ENCODE data around the gene PAX7. TPM values are rescaled to one million over a fixed set of nuclear protein-coding genes. Genes with fewer than 3 reads are reported as not detected.

The PAX7 gene
- total RNA-seq, 1 donor from 2014 or later = 0.05 TPM

GRCh38 chr1:18643154-18644012 lies 12.7 kb downstream of the PAX7 start:
- Histone ChIP-seq H2AFZ (ENCODE audit: low read depth, low read length) (no peak overlapping the region), H3K4me2 (ENCODE audit: low read length) (peak overlapping the region; percentile 26), H3K4me3 (ENCODE audit: insufficient read depth, low read depth, low read length) (no peak overlapping the region), H3K27me3 (ENCODE audit: insufficient read depth, low read length) (peaks cover 82% of the 10 kb centered on the region), H3K36me3 (ENCODE audit: insufficient read depth, low read length) (no peaks in the 10 kb centered on the region), H3K9ac (ENCODE audit: low read length) (no peak overlapping the region), H3K4me1 (ENCODE audit: insufficient read depth, low read length) (no peaks in the 10 kb centered on the region), H3K9me3 (ENCODE audit: insufficient read depth, low read depth, low read length) (no peaks in the 10 kb centered on the region), H3K27ac (ENCODE audit: low read depth, low read length) (no peak overlapping the region), H4K20me1 (ENCODE audit: insufficient read depth, low read length) (peaks cover 4% of the 10 kb centered on the region), H3K79me2 (ENCODE audit: insufficient read depth, low read length) (no peaks in the 10 kb centered on the region)
- H3K4me1 Mint-ChIP-seq (ENCODE audit: low read depth, unreplicated experiment) = peaks cover 2% of the 10 kb centered on the region
- FAIRE-seq (no peak), DNase-seq (ENCODE audit: low read depth) (no peak)
- H3K36me3 Mint-ChIP-seq (ENCODE audit: low read depth, unreplicated experiment) = no peaks in the 10 kb centered on the region
- TF ChIP-seq EZH2 (IDR thresholded peaks at IDR 0.05; ENCODE audit: insufficient read depth, low read length) = peak; percentile 86
- no peak for TF ChIP-seq CTCF (IDR thresholded peaks at IDR 0.05; ENCODE audit: insufficient read depth, low read depth, low read length)
- H3K27ac Mint-ChIP-seq (ENCODE audit: unreplicated experiment) = peak overlapping the region; percentile 66
- no peak overlapping the region for H3K4me3 Mint-ChIP-seq (ENCODE audit: unreplicated experiment)
- H3K9me3 Mint-ChIP-seq (ENCODE audit: unreplicated experiment) = peaks cover 8% of the 10 kb centered on the region
- H3K27me3 Mint-ChIP-seq (ENCODE audit: low read depth, unreplicated experiment) = peaks cover 81% of the 10 kb centered on the region

- no peaks in the 10 kb centered on the region for H3K4me1 ChIP-seq (ENCODE audit: insufficient read depth, low read length)
- H3K9me3 ChIP-seq (ENCODE audit: insufficient read depth, low read depth, low read length) = no peaks in the 10 kb centered on the region
- FAIRE-seq (no peak), DNase-seq (ENCODE audit: low read depth) (no peak)
- peak overlapping the region; percentile 26 for H3K4me2 ChIP-seq (ENCODE audit: low read length)
- H4K20me1 ChIP-seq (ENCODE audit: insufficient read depth, low read length) = no peaks in the 10 kb centered on the region
- Mint-ChIP-seq H3K4me3 (ENCODE audit: unreplicated experiment) (no peak overlapping the region), H3K27ac (ENCODE audit: unreplicated experiment) (no peak overlapping the region), H3K4me1 (ENCODE audit: low read depth, unreplicated experiment) (peaks cover 2% of the 10 kb centered on the region), H3K9me3 (ENCODE audit: unreplicated experiment) (peaks cover 8% of the 10 kb centered on the region), H3K36me3 (ENCODE audit: low read depth, unreplicated experiment) (no peaks in the 10 kb centered on the region), H3K27me3 (ENCODE audit: low read depth, unreplicated experiment) (peaks cover 81% of the 10 kb centered on the region)
- no peak overlapping the region for H2AFZ ChIP-seq (ENCODE audit: low read depth, low read length)
- H3K9ac ChIP-seq (ENCODE audit: low read length) = no peak overlapping the region
- H3K27ac ChIP-seq (ENCODE audit: low read depth, low read length) = no peak overlapping the region
- no peaks in the 10 kb centered on the region for H3K79me2 ChIP-seq (ENCODE audit: insufficient read depth, low read length)
- H3K27me3 ChIP-seq (ENCODE audit: insufficient read depth, low read length) = peaks cover 76% of the 10 kb centered on the region
- peak; percentile 4 for TF ChIP-seq EZH2 (IDR thresholded peaks at IDR 0.05; ENCODE audit: insufficient read depth, low read length)
- TF ChIP-seq CTCF (IDR thresholded peaks at IDR 0.05; ENCODE audit: insufficient read depth, low read depth, low read length) = no peak
- no peaks in the 10 kb centered on the region for H3K36me3 ChIP-seq (ENCODE audit: insufficient read depth, low read length)
- H3K4me3 ChIP-seq (ENCODE audit: insufficient read depth, low read depth, low read length) = no peak overlapping the region
These were observed 13.4 kb downstream of the PAX7 start for GRCh38 chr1:18644013-18644399.

GRCh38 chr1:18644446-18644845 lies 13.8 kb downstream of the PAX7 start:
- H3K36me3 ChIP-seq (ENCODE audit: insufficient read depth, low read length) = no peaks in the 10 kb centered on the region
- Mint-ChIP-seq H3K27me3 (ENCODE audit: low read depth, unreplicated experiment) (peaks cover 81% of the 10 kb centered on the region), H3K27ac (ENCODE audit: unreplicated experiment) (peak overlapping the region; percentile 75), H3K36me3 (ENCODE audit: low read depth, unreplicated experiment) (no peaks in the 10 kb centered on the region), H3K4me1 (ENCODE audit: low read depth, unreplicated experiment) (peaks cover 2% of the 10 kb centered on the region), H3K4me3 (ENCODE audit: unreplicated experiment) (no peak overlapping the region), H3K9me3 (ENCODE audit: unreplicated experiment) (peaks cover 9% of the 10 kb centered on the region)
- no peak for DNase-seq (ENCODE audit: low read depth)
- no peak overlapping the region for H3K4me3 ChIP-seq (ENCODE audit: insufficient read depth, low read depth, low read length)
- H2AFZ ChIP-seq (ENCODE audit: low read depth, low read length) = no peak overlapping the region
- H3K27me3 ChIP-seq (ENCODE audit: insufficient read depth, low read length) = peaks cover 71% of the 10 kb centered on the region
- H3K27ac ChIP-seq (ENCODE audit: low read depth, low read length) = no peak overlapping the region
- H3K9ac ChIP-seq (ENCODE audit: low read length) = no peak overlapping the region
- no peak for TF ChIP-seq EZH2 (IDR thresholded peaks at IDR 0.05; ENCODE audit: insufficient read depth, low read length)
- TF ChIP-seq CTCF (IDR thresholded peaks at IDR 0.05; ENCODE audit: insufficient read depth, low read depth, low read length) = no peak
- no peak for FAIRE-seq
- H3K4me1 ChIP-seq (ENCODE audit: insufficient read depth, low read length) = no peaks in the 10 kb centered on the region
- H3K79me2 ChIP-seq (ENCODE audit: insufficient read depth, low read length) = no peaks in the 10 kb centered on the region
- H4K20me1 ChIP-seq (ENCODE audit: insufficient read depth, low read length) = no peaks in the 10 kb centered on the region
- H3K9me3 ChIP-seq (ENCODE audit: insufficient read depth, low read depth, low read length) = no peaks in the 10 kb centered on the region
- no peak overlapping the region for H3K4me2 ChIP-seq (ENCODE audit: low read length)

Data from astrocyte (in vitro differentiated cells and primary cell).